GM23248 (cell line): Measurements from ENCODE around the gene FGF22. TPM values are rescaled to one million over a fixed set of nuclear protein-coding genes. Genes with fewer than 3 reads are reported as not detected.

Source experiments
- DNase-seq: peaks from one replicate; pipeline ENCODE4 v3.0.0-alpha.2; 2015
- H2AFZ ChIP-seq: fragments of 200-600 bp; sonication (generic); 2 replicates; pipeline ENCODE4 v1.6.1; 2016; ENCODE audit warnings: antibody characterized with exemption
- H3F3A ChIP-seq: fragments of 200-600 bp; sonication (generic); 2 replicates; pipeline ENCODE4 v1.6.1; 2016; ENCODE audit warnings: mild to moderate bottlenecking, antibody characterized with exemption, mixed run types; ENCODE audit not compliant: insufficient read depth
- H3K27ac ChIP-seq: fragments of 200-600 bp; sonication (generic); 2 replicates; pipeline ENCODE4 v1.5.1; 2016; ENCODE audit warnings: mild to moderate bottlenecking
- H3K27me3 ChIP-seq: fragments of 200-600 bp; sonication (generic); replicated peaks from 2 replicates; pipeline ENCODE4 v1.6.1; 2016; ENCODE audit warnings: mild to moderate bottlenecking; ENCODE audit not compliant: insufficient read depth
- H3K36me3 ChIP-seq: fragments of 200-600 bp; sonication (generic); 2 replicates; pipeline ENCODE4 v1.6.1; 2016; ENCODE audit warnings: low read depth, mild to moderate bottlenecking
- H3K4me1 ChIP-seq: fragments of 200-600 bp; sonication (generic); 2 replicates; pipeline ENCODE4 v1.6.1; 2016; ENCODE audit warnings: mild to moderate bottlenecking; ENCODE audit not compliant: insufficient read depth
- H3K4me2 ChIP-seq: fragments of 200-600 bp; sonication (generic); one replicate; pipeline ENCODE4 v1.6.1; 2016; ENCODE audit warnings: mild to moderate bottlenecking; ENCODE audit not compliant: unreplicated experiment
- H3K4me3 ChIP-seq: fragments of 200-600 bp; sonication (generic); 2 replicates; pipeline ENCODE4 v1.5.1; 2016; ENCODE audit warnings: mild to moderate bottlenecking
- H3K79me2 ChIP-seq: fragments of 200-600 bp; sonication (generic); 2 replicates; pipeline ENCODE4 v1.6.1; 2016; ENCODE audit warnings: mild to moderate bottlenecking; ENCODE audit not compliant: insufficient read depth
- H3K9ac ChIP-seq: fragments of 200-600 bp; sonication (generic); 2 replicates; pipeline ENCODE4 v1.6.1; 2016; ENCODE audit warnings: mild to moderate bottlenecking
- H3K9me2 ChIP-seq: fragments of 200-600 bp; sonication (generic); 2 replicates; pipeline ENCODE4 v1.6.1; 2016; ENCODE audit warnings: mixed run types, mild to moderate bottlenecking, moderate library complexity; ENCODE audit not compliant: insufficient read depth
- H3K9me3 ChIP-seq: fragments of 200-600 bp; sonication (generic); one replicate; pipeline ENCODE4 v1.6.1; 2017; ENCODE audit warnings: low read depth
- H4K20me1 ChIP-seq: fragments of 200-600 bp; sonication (generic); 2 replicates; pipeline ENCODE4 v1.6.0; 2016; ENCODE audit not compliant: insufficient read depth
- EZH2 ChIP-seq: fragments of 200-600 bp; sonication (generic); IDR thresholded peaks from 2 replicates; pipeline ENCODE4 v1.6.1; 2018; ENCODE audit warnings: antibody characterized with exemption, mild to moderate bottlenecking; ENCODE audit not compliant: insufficient read depth, poor library complexity, severe bottlenecking
- EZH2phosphoT487 ChIP-seq: fragments of 200-600 bp; sonication (generic); IDR thresholded peaks from 2 replicates; pipeline ENCODE4 v1.6.1; 2018; ENCODE audit warnings: antibody characterized with exemption, moderate library complexity, mild to moderate bottlenecking, low read depth; ENCODE audit not compliant: insufficient read depth
- WGBS, 2 experiments: methylation state at CpG; one replicate each; pipeline ENCODE4 v1.1.6; 2015 to 2017; ENCODE audit warnings: low lambda C conversion rate in 2 of 2, low coverage in 1 of 2; ENCODE audit errors: missing lambda C conversion rate in 2 of 2; 5-methylcytosine and 5-hydroxymethylcytosine counted together
- in situ Hi-C: fragments of 300-500 bp; cut with MboI; formaldehyde crosslinking; loops from 2 replicates; pipeline ENCODE4 v1.15.0; 2020
- polyA plus RNA-seq: library from polyadenylated mRNA; unstranded; fragments of >200 nt; fragmentation: Nextera tagmentation; extraction: Ambion mirVana; gene quantifications from 2 replicates; pipeline ENCODE4 v1.2.1, GENCODE V29; 2016
- total RNA-seq: library from RNA; depleted of rRNA; stranded (reverse); fragments of >200 nt; shearing (Covaris generic); gene quantifications from 2 replicates; pipeline ENCODE4 v1.2.3, GENCODE V29; 2014

The FGF22 gene
- total and polyA plus RNA-seq, 2 experiments from 2014 or later = 1.2 TPM; not detected in 1

GRCh38 chr19:647566-648284 lies 8.0 kb downstream of the FGF22 start:
- H3K4me1 ChIP-seq = no peaks in the 10 kb centered on the region
- peaks cover 7% of the 10 kb centered on the region; the same call in 1 of the 2 replicates for H3K36me3 ChIP-seq
- H3K9ac ChIP-seq = no peak overlapping the region
- no peaks in the 10 kb centered on the region for H3K9me3 ChIP-seq
- no peak for TF ChIP-seq EZH2phosphoT487
- TF ChIP-seq EZH2 = no peak
- no peaks in the 10 kb centered on the region for H3K9me2 ChIP-seq
- no peak overlapping the region for H3K4me3 ChIP-seq
- DNase-seq = no peak
- no peak overlapping the region for H2AFZ ChIP-seq
- in situ Hi-C loops = no loop called here
- H3K27me3 ChIP-seq = no peaks in the 10 kb centered on the region
- H3K27ac ChIP-seq = no peak overlapping the region
- no peak overlapping the region for H3K4me2 ChIP-seq
- WGBS, 2 experiments = 94% methylated on average over 40 to 52 of the region's 52 CpGs
- H3F3A ChIP-seq = no peaks in the 10 kb centered on the region
- H4K20me1 ChIP-seq = no peaks in the 10 kb centered on the region
- peaks cover 45% of the 10 kb centered on the region for H3K79me2 ChIP-seq

GRCh38 chr19:648305-648704 lies 8.6 kb downstream of the FGF22 start:
- 96 to 98% methylated on average over 16 to 29 of the region's 29 CpGs for WGBS, 2 experiments
- in situ Hi-C loops = no loop called here

GRCh38 chr19:648904-649801 lies 9.5 kb downstream of the FGF22 start:
- Histone ChIP-seq H4K20me1 (no peaks in the 10 kb centered on the region), H3K79me2 (peaks cover 60% of the 10 kb centered on the region), H3K36me3 (peaks cover 7% of the 10 kb centered on the region; the same call in 1 of the 2 replicates), H3K9me2 (no peaks in the 10 kb centered on the region), H3K9me3 (no peaks in the 10 kb centered on the region), H3K9ac (no peak overlapping the region), H2AFZ (no peak overlapping the region), H3K4me2 (no peak overlapping the region), H3K4me3 (no peak overlapping the region), H3F3A (no peaks in the 10 kb centered on the region), H3K4me1 (no peaks in the 10 kb centered on the region), H3K27me3 (no peaks in the 10 kb centered on the region), H3K27ac (no peak overlapping the region)
- no peak for DNase-seq
- TF ChIP-seq EZH2phosphoT487 = no peak
- no peak for TF ChIP-seq EZH2
- WGBS, 2 experiments = 90 to 93% methylated on average over 27 to 51 of the region's 53 CpGs
- in situ Hi-C loops = no loop called here

More at GRCh38 chr19:648305-648704, 8.6 kb downstream of the FGF22 start:
- H3K27me3 ChIP-seq = no peaks in the 10 kb centered on the region
- H3K4me3 ChIP-seq = no peak overlapping the region
- H3K4me1 ChIP-seq = no peaks in the 10 kb centered on the region
- TF ChIP-seq EZH2phosphoT487 (no peak), EZH2 (no peak)
- H4K20me1 ChIP-seq = no peaks in the 10 kb centered on the region
- peaks cover 7% of the 10 kb centered on the region; the same call in 1 of the 2 replicates for H3K36me3 ChIP-seq
- peaks cover 51% of the 10 kb centered on the region for H3K79me2 ChIP-seq
- no peaks in the 10 kb centered on the region for H3K9me2 ChIP-seq
- H2AFZ ChIP-seq = no peak overlapping the region
- H3F3A ChIP-seq = no peaks in the 10 kb centered on the region
- H3K9ac ChIP-seq = no peak overlapping the region
- H3K4me2 ChIP-seq = no peak overlapping the region
- no peak overlapping the region for H3K27ac ChIP-seq
- DNase-seq = no peak
- no peaks in the 10 kb centered on the region for H3K9me3 ChIP-seq

- 97 to 100% methylated on average over 5 to 11 of the region's 11 CpGs for WGBS, 2 experiments
- no peak for DNase-seq
Measured at GRCh38 chr19:650121-650520, 10.4 kb downstream of the FGF22 start.

More at GRCh38 chr19:650121-650520, 10.4 kb downstream of the FGF22 start:
- no peaks in the 10 kb centered on the region for H3K27me3 ChIP-seq
- H3K4me1 ChIP-seq = no peaks in the 10 kb centered on the region
- peaks cover 7% of the 10 kb centered on the region; the same call in 1 of the 2 replicates for H3K36me3 ChIP-seq
- no peaks in the 10 kb centered on the region for H3K9me2 ChIP-seq
- no peak overlapping the region for H3K9ac ChIP-seq
- no peaks in the 10 kb centered on the region for H4K20me1 ChIP-seq
- H3K27ac ChIP-seq = no peak overlapping the region
- H3F3A ChIP-seq = no peaks in the 10 kb centered on the region
- H2AFZ ChIP-seq = no peak overlapping the region
- peaks cover 69% of the 10 kb centered on the region for H3K79me2 ChIP-seq
- no peak overlapping the region for H3K4me2 ChIP-seq
- in situ Hi-C loops = no loop called here
- TF ChIP-seq EZH2phosphoT487 = no peak
- no peak for TF ChIP-seq EZH2
- H3K9me3 ChIP-seq = no peaks in the 10 kb centered on the region
- H3K4me3 ChIP-seq = no peak overlapping the region
